Activated naive CD8-positive, alpha-beta T cell treated with anti-CD3 and anti-CD28 coated beads, Interleukin-2, amount 10 ng/mL, durations not matched to agents 7 days and 5 days (primary cell): Measurements from ENCODE around the gene UPF2. TPM values are rescaled to one million over a fixed set of nuclear protein-coding genes. Genes with fewer than 3 reads are reported as not detected.

Experiments used
- ATAC-seq: fragments of 150-1000 bp; cut with Tn5 transposase; one replicate; pipeline ENCODE4 v1.10.0; 2021; ENCODE audit warnings: low read depth, moderate library complexity
- POLR2A ChIA-PET: fragments of 350-600 bp; sonication (Branson Sonifier 250); formaldehyde crosslinking; loops from one replicate; lab custom pipeline; 2021; ENCODE audit warnings: antibody characterized with exemption; lab: Charles Lee
- DNase-seq: peaks from one replicate; pipeline ENCODE4 v3.0.0; 2021
- H3K27ac Mint-ChIP-seq: one replicate; pipeline ENCODE4 v1.8.0; 2022; ENCODE audit warnings: mild to moderate bottlenecking, mixed read lengths
- H3K27me3 Mint-ChIP-seq: one replicate; pipeline ENCODE4 v1.8.0; 2022; ENCODE audit warnings: mild to moderate bottlenecking, moderate library complexity, mixed read lengths
- H3K36me3 Mint-ChIP-seq: one replicate; pipeline ENCODE4 v1.8.0; 2021; ENCODE audit warnings: mild to moderate bottlenecking, mixed read lengths
- H3K4me1 Mint-ChIP-seq: one replicate; pipeline ENCODE4 v1.8.0; 2021; ENCODE audit warnings: mixed read lengths
- H3K4me3 Mint-ChIP-seq: one replicate; pipeline ENCODE4 v1.8.0; 2022; ENCODE audit warnings: mild to moderate bottlenecking, moderate library complexity, mixed read lengths
- H3K9me3 Mint-ChIP-seq: one replicate; pipeline ENCODE4 v1.8.0; 2021; ENCODE audit warnings: mixed read lengths
- total RNA-seq, 2 experiments: library from RNA; stranded (reverse); gene quantifications; one replicate each; pipeline ENCODE4 v1.2.3, GENCODE V29; 2021

UPF2 gene
- total RNA-seq, 2 experiments from 2014 or later = 30.4 to 31.0 TPM

- H3K27me3 Mint-ChIP-seq = no peaks in the 10 kb centered on the region
- no peak overlapping the region for H3K4me3 Mint-ChIP-seq
- no peak overlapping the region for H3K27ac Mint-ChIP-seq
- H3K36me3 Mint-ChIP-seq = peaks cover 29% of the 10 kb centered on the region
- H3K9me3 Mint-ChIP-seq = no peaks in the 10 kb centered on the region
- no peak for DNase-seq
- POLR2A ChIA-PET = no interaction called here
- ATAC-seq = no peak
- H3K4me1 Mint-ChIP-seq = no peaks in the 10 kb centered on the region
Observed at GRCh38 chr10:11933577-11934223, 108.9 kb downstream of the UPF2 start.

GRCh38 chr10:11931038-11931437 is 111.6 kb downstream of the UPF2 start:
- H3K27ac Mint-ChIP-seq = no peak overlapping the region

GRCh38 chr10:11930312-11930978 is 112.2 kb downstream of the UPF2 start:
- H3K4me1 Mint-ChIP-seq = no peaks in the 10 kb centered on the region
- no peak overlapping the region for H3K27ac Mint-ChIP-seq
- H3K4me3 Mint-ChIP-seq = no peak overlapping the region
- H3K27me3 Mint-ChIP-seq = no peaks in the 10 kb centered on the region
- ATAC-seq = no peak
- H3K9me3 Mint-ChIP-seq = no peaks in the 10 kb centered on the region
- POLR2A ChIA-PET = no interaction called here
- no peak for DNase-seq
- peaks cover 40% of the 10 kb centered on the region for H3K36me3 Mint-ChIP-seq

More at GRCh38 chr10:11931038-11931437, 111.6 kb downstream of the UPF2 start:
- no peak for DNase-seq
- no peaks in the 10 kb centered on the region for H3K4me1 Mint-ChIP-seq
- ATAC-seq = no peak
- peaks cover 41% of the 10 kb centered on the region for H3K36me3 Mint-ChIP-seq
- H3K27me3 Mint-ChIP-seq = no peaks in the 10 kb centered on the region
- no peak overlapping the region for H3K4me3 Mint-ChIP-seq
- H3K9me3 Mint-ChIP-seq = no peaks in the 10 kb centered on the region
- POLR2A ChIA-PET = no interaction called here

- H3K36me3 Mint-ChIP-seq = peaks cover 39% of the 10 kb centered on the region
- DNase-seq = no peak
- POLR2A ChIA-PET = no interaction called here
- no peaks in the 10 kb centered on the region for H3K27me3 Mint-ChIP-seq
- ATAC-seq = no peak
- H3K4me3 Mint-ChIP-seq = no peak overlapping the region
- no peaks in the 10 kb centered on the region for H3K4me1 Mint-ChIP-seq
- H3K9me3 Mint-ChIP-seq = no peaks in the 10 kb centered on the region
- H3K27ac Mint-ChIP-seq = peak overlapping the region; percentile 2
Observed at GRCh38 chr10:11927746-11928145, 114.9 kb downstream of the UPF2 start.

GRCh38 chr10:11921800-11922392 is 120.7 kb downstream of the UPF2 start:
- no peaks in the 10 kb centered on the region for H3K9me3 Mint-ChIP-seq
- ATAC-seq = peak; percentile 72
- H3K4me1 Mint-ChIP-seq = peaks cover 6% of the 10 kb centered on the region
- H3K27ac Mint-ChIP-seq = no peak overlapping the region
- no peak for DNase-seq
- no peak overlapping the region for H3K4me3 Mint-ChIP-seq
- POLR2A ChIA-PET = no interaction called here
- H3K27me3 Mint-ChIP-seq = no peaks in the 10 kb centered on the region
- peaks cover 28% of the 10 kb centered on the region for H3K36me3 Mint-ChIP-seq

- ATAC-seq (no peak), DNase-seq (no peak)
- peaks cover 18% of the 10 kb centered on the region for H3K36me3 Mint-ChIP-seq
- H3K27ac Mint-ChIP-seq = no peak overlapping the region
- no peak overlapping the region for H3K4me3 Mint-ChIP-seq
- no peaks in the 10 kb centered on the region for H3K27me3 Mint-ChIP-seq
- POLR2A ChIA-PET = no interaction called here
- no peaks in the 10 kb centered on the region for H3K9me3 Mint-ChIP-seq
- H3K4me1 Mint-ChIP-seq = peaks cover 6% of the 10 kb centered on the region
Observed at GRCh38 chr10:11919271-11919670, 123.3 kb downstream of the UPF2 start.

GRCh38 chr10:11918384-11918783 is 124.2 kb downstream of the UPF2 start:
- H3K36me3 Mint-ChIP-seq = peaks cover 16% of the 10 kb centered on the region
- POLR2A ChIA-PET = no interaction called here
- no peaks in the 10 kb centered on the region for H3K9me3 Mint-ChIP-seq
- ATAC-seq = no peak
- no peak for DNase-seq
- H3K27me3 Mint-ChIP-seq = no peaks in the 10 kb centered on the region
- peaks cover 6% of the 10 kb centered on the region for H3K4me1 Mint-ChIP-seq
- H3K4me3 Mint-ChIP-seq = no peak overlapping the region
- H3K27ac Mint-ChIP-seq = peak overlapping the region; percentile 52

- DNase-seq = no peak
- POLR2A ChIA-PET = no interaction called here
- ATAC-seq = no peak
Observed at GRCh38 chr10:11913079-11913641, 129.4 kb downstream of the UPF2 start.

GRCh38 chr10:11910102-11910501 is 132.5 kb downstream of the UPF2 start:
- H3K4me3 Mint-ChIP-seq = no peak overlapping the region
- H3K4me1 Mint-ChIP-seq = peaks cover 2% of the 10 kb centered on the region
- H3K9me3 Mint-ChIP-seq = no peaks in the 10 kb centered on the region
- no peak overlapping the region for H3K27ac Mint-ChIP-seq
- H3K27me3 Mint-ChIP-seq = no peaks in the 10 kb centered on the region
- ATAC-seq = no peak
- no peak for DNase-seq
- POLR2A ChIA-PET = no interaction called here
- no peaks in the 10 kb centered on the region for H3K36me3 Mint-ChIP-seq

More at GRCh38 chr10:11913079-11913641, 129.4 kb downstream of the UPF2 start:
- no peaks in the 10 kb centered on the region for H3K9me3 Mint-ChIP-seq
- no peaks in the 10 kb centered on the region for H3K36me3 Mint-ChIP-seq
- no peak overlapping the region for H3K27ac Mint-ChIP-seq
- H3K4me1 Mint-ChIP-seq = no peaks in the 10 kb centered on the region
- H3K27me3 Mint-ChIP-seq = no peaks in the 10 kb centered on the region
- no peak overlapping the region for H3K4me3 Mint-ChIP-seq

GRCh38 chr10:11909618-11910017 is 133.0 kb downstream of the UPF2 start:
- H3K36me3 Mint-ChIP-seq = no peaks in the 10 kb centered on the region
- H3K4me1 Mint-ChIP-seq = peaks cover 2% of the 10 kb centered on the region
- no peak overlapping the region for H3K4me3 Mint-ChIP-seq
- H3K9me3 Mint-ChIP-seq = no peaks in the 10 kb centered on the region
- DNase-seq (no peak), ATAC-seq (no peak)
- no peaks in the 10 kb centered on the region for H3K27me3 Mint-ChIP-seq
- POLR2A ChIA-PET = no interaction called here
- no peak overlapping the region for H3K27ac Mint-ChIP-seq

- Mint-ChIP-seq H3K27me3 (no peaks in the 10 kb centered on the region), H3K4me3 (no peak overlapping the region), H3K9me3 (no peaks in the 10 kb centered on the region), H3K4me1 (peaks cover 2% of the 10 kb centered on the region), H3K36me3 (no peaks in the 10 kb centered on the region), H3K27ac (no peak overlapping the region)
- DNase-seq (no peak), ATAC-seq (no peak)
- POLR2A ChIA-PET = no interaction called here
Observed at GRCh38 chr10:11908991-11909390, 133.6 kb downstream of the UPF2 start.

- Mint-ChIP-seq H3K27me3 (no peaks in the 10 kb centered on the region), H3K4me1 (peaks cover 2% of the 10 kb centered on the region), H3K27ac (no peak overlapping the region), H3K9me3 (no peaks in the 10 kb centered on the region), H3K4me3 (no peak overlapping the region), H3K36me3 (no peaks in the 10 kb centered on the region)
- ATAC-seq (no peak), DNase-seq (no peak)
- POLR2A ChIA-PET = no interaction called here
Observed at GRCh38 chr10:11908536-11908935, 134.1 kb downstream of the UPF2 start.

GRCh38 chr10:11907914-11908313 is 134.7 kb downstream of the UPF2 start:
- ATAC-seq = no peak
- Mint-ChIP-seq H3K4me3 (no peak overlapping the region), H3K27me3 (no peaks in the 10 kb centered on the region), H3K9me3 (no peaks in the 10 kb centered on the region), H3K27ac (no peak overlapping the region), H3K4me1 (peaks cover 2% of the 10 kb centered on the region), H3K36me3 (no peaks in the 10 kb centered on the region)
- POLR2A ChIA-PET = no interaction called here
- DNase-seq = no peak

- POLR2A ChIA-PET = no interaction called here
- no peak overlapping the region for H3K27ac Mint-ChIP-seq
- no peak for ATAC-seq
- H3K36me3 Mint-ChIP-seq = no peaks in the 10 kb centered on the region
- H3K4me3 Mint-ChIP-seq = no peak overlapping the region
- no peaks in the 10 kb centered on the region for H3K9me3 Mint-ChIP-seq
- no peaks in the 10 kb centered on the region for H3K27me3 Mint-ChIP-seq
- DNase-seq = no peak
- peaks cover 2% of the 10 kb centered on the region for H3K4me1 Mint-ChIP-seq
Observed at GRCh38 chr10:11906714-11907113, 135.9 kb downstream of the UPF2 start.
